HCT116 (cell line): ENCODE results near the gene TEX101. TPM values are rescaled to one million over a fixed set of nuclear protein-coding genes. Genes with fewer than 3 reads are reported as not detected.
"Not testable (repeated sequence)": the region's sequence is repeated elsewhere in the genome, so short reads cannot be mapped to it uniquely, and the experiment has no call there.

Experiments
- ATAC-seq: fragments of 200-7000 bp; cut with Tn5 transposase; 2 replicates; pipeline ENCODE4 v1.9.1; 2020; ENCODE audit warnings: mild to moderate bottlenecking, moderate library complexity
- BruUV-seq: library from RNA; stranded (reverse); fragments of 400-500 nt; replicated peaks from 2 replicates; lab custom pipeline; 2021; lab: Mats Ljungman, UMichigan
- CTCF ChIA-PET: fragments of 300-600 bp; sonication (Branson Sonifier 250); formaldehyde crosslinking; loops from one replicate; lab custom pipeline; 2021; ENCODE audit warnings: antibody characterized with exemption; lab: Charles Lee
- POLR2A ChIA-PET: fragments of 300-600, 350-600 bp; sonication (Branson Sonifier 250); formaldehyde crosslinking; loops from one replicate; lab custom pipeline; 2021; ENCODE audit warnings: antibody characterized with exemption; lab: Charles Lee
- RAD21 ChIA-PET, 2 experiments: fragments of 300-600 bp; sonication (Branson Sonifier 250); formaldehyde crosslinking; loops; one replicate each; lab custom pipeline; 2023; ENCODE audit warnings: low total read pairs in 2 of 2; ENCODE audit not compliant: uncharacterized antibody in 2 of 2, unreplicated experiment in 2 of 2, low non-redundant PET in 1 of 2; lab: Charles Lee
- DNase-seq: peaks from one replicate; pipeline ENCODE4 v3.0.0-alpha.2; 2010; ENCODE audit warnings: low read depth, low spot score
- H2AFZ ChIP-seq: fragments of 200-600 bp; shearing (Covaris generic), sonication (generic); 2 replicates; pipeline ENCODE4 v1.6.1; 2017; ENCODE audit warnings: low read depth, mixed run types, mixed read lengths, antibody characterized with exemption, low read length; ENCODE audit not compliant: poor library complexity, severe bottlenecking
- H3K27ac ChIP-seq: 2 replicates; pipeline ENCODE4 v1.5.1; 2012; ENCODE audit warnings: low read depth, low read length
- H3K27me3 ChIP-seq: fragments of 200-600 bp; sonication (generic); 2 replicates; pipeline ENCODE4 v1.6.1; 2016; ENCODE audit warnings: mixed run types, low read length, mixed read lengths; ENCODE audit not compliant: insufficient read depth
- H3K36me3 ChIP-seq, 2 experiments: fragments of 200-500 bp in 1 of 2; fragments of 200-600 bp in 1 of 2; sonication (Bioruptor generic) in 1 of 2; sonication (generic) in 1 of 2; 2 replicates each; pipeline versions ENCODE4 v1.5.1 to v1.6.1; 2014 to 2016; ENCODE audit warnings: low read length in 2 of 2, inconsistent platforms in 1 of 2, mixed read lengths in 1 of 2, mixed run types in 1 of 2; ENCODE audit not compliant: insufficient read depth in 2 of 2, control insufficient read depth in 1 of 2
- H3K4me1 ChIP-seq, 2 experiments: fragments of 200-600 bp in 1 of 2; sonication (generic) in 1 of 2; 2 replicates each; pipeline versions ENCODE4 v1.5.1 to v1.6.1; 2012 to 2017; ENCODE audit warnings: low read length in 2 of 2, inconsistent platforms in 1 of 2, mild to moderate bottlenecking in 1 of 2, mixed read lengths in 1 of 2, mixed run types in 1 of 2, moderate library complexity in 1 of 2; ENCODE audit not compliant: insufficient read depth in 2 of 2, control insufficient read depth in 1 of 2
- H3K4me2 ChIP-seq: fragments of 200-600 bp; sonication (generic); 2 replicates; pipeline ENCODE4 v1.6.1; 2017; ENCODE audit warnings: mixed run types, low read length, mixed read lengths
- H3K4me3 ChIP-seq, 2 experiments: fragments of 200-600 bp in 1 of 2; sonication (generic) in 1 of 2; replicated peaks in 1 of 2; 2 replicates each; pipeline ENCODE4 v1.5.1; 2011 to 2016; ENCODE audit warnings: low read length in 2 of 2, control low read depth in 1 of 2, low read depth in 1 of 2, mild to moderate bottlenecking in 1 of 2, mixed read lengths in 1 of 2, mixed run types in 1 of 2
- H3K79me2 ChIP-seq: fragments of 200-600 bp; sonication (generic); 2 replicates; pipeline ENCODE4 v1.6.1; 2017; ENCODE audit warnings: mild to moderate bottlenecking, mixed run types, low read length, moderate library complexity, mixed read lengths; ENCODE audit not compliant: insufficient read depth
- H3K9ac ChIP-seq: fragments of 200-600 bp; sonication (generic); 2 replicates; pipeline ENCODE4 v1.6.1; 2016; ENCODE audit warnings: low read length, mixed read lengths
- H3K9me2 ChIP-seq: fragments of 200-600 bp; sonication (generic), shearing (Covaris generic); 2 replicates; pipeline ENCODE4 v1.6.1; 2017; ENCODE audit warnings: mixed run types, mild to moderate bottlenecking, moderate library complexity; ENCODE audit not compliant: insufficient read depth
- H3K9me3 ChIP-seq, 2 experiments: fragments of 200-500 bp in 1 of 2; fragments of 200-600 bp in 1 of 2; sonication (Bioruptor generic) in 1 of 2; sonication (generic) in 1 of 2; 2 replicates each; pipeline ENCODE4 v1.6.1; 2014 to 2017; ENCODE audit warnings: low read length in 2 of 2, mixed read lengths in 2 of 2, inconsistent platforms in 1 of 2, low read depth in 1 of 2, mild to moderate bottlenecking in 1 of 2, mixed run types in 1 of 2, moderate library complexity in 1 of 2; ENCODE audit not compliant: control insufficient read depth in 1 of 2, insufficient read depth in 1 of 2
- H4K20me1 ChIP-seq: fragments of 200-600 bp; sonication (generic), shearing (Covaris generic); 2 replicates; pipeline ENCODE4 v1.6.1; 2017; ENCODE audit warnings: mixed run types, mild to moderate bottlenecking, moderate library complexity; ENCODE audit not compliant: insufficient read depth
- CBX3 ChIP-seq: IDR thresholded peaks from 2 replicates; pipeline ENCODE4 v1.6.1; 2012; ENCODE audit warnings: low read depth
- CEBPB ChIP-seq: IDR thresholded peaks from 2 replicates; pipeline ENCODE4 v1.6.1; 2012; ENCODE audit warnings: low read depth
- CTCF ChIP-seq, 3 experiments: fragments of 200-600 bp in 1 of 3; sonication (generic) in 1 of 3; IDR thresholded peaks in 2 of 3; conservative IDR thresholded peaks in 1 of 3; 2 replicates each; pipeline ENCODE4 v1.5.1; 2012 to 2017; ENCODE audit warnings: low read depth in 2 of 3, low read length in 2 of 3, antibody characterized with exemption in 1 of 3, borderline replicate concordance in 1 of 3, control low read depth in 1 of 3, mild to moderate bottlenecking in 1 of 3, mixed read lengths in 1 of 3, mixed run types in 1 of 3, moderate library complexity in 1 of 3; ENCODE audit not compliant: insufficient read depth in 1 of 3
- JUND ChIP-seq: IDR thresholded peaks from 2 replicates; pipeline ENCODE4 v1.6.1; 2012
- POLR2A ChIP-seq: IDR thresholded peaks from 2 replicates; pipeline ENCODE4 v1.7.0; 2011; ENCODE audit warnings: borderline replicate concordance; ENCODE audit not compliant: insufficient read depth, insufficient read length; ENCODE audit errors: extremely low read depth
- SIN3A ChIP-seq: IDR thresholded peaks from 2 replicates; pipeline ENCODE4 v1.6.1; 2012; ENCODE audit warnings: low read depth
- SP1 ChIP-seq: IDR thresholded peaks from 2 replicates; pipeline ENCODE4 v1.6.1; 2012; ENCODE audit warnings: low read depth
- SRF ChIP-seq: IDR thresholded peaks from 2 replicates; pipeline ENCODE4 v1.6.1; 2012; ENCODE audit warnings: low read depth
- ZBTB33 ChIP-seq: IDR thresholded peaks from 2 replicates; pipeline ENCODE4 v1.6.1; 2011; ENCODE audit warnings: mild to moderate bottlenecking, low read length, moderate library complexity; ENCODE audit not compliant: insufficient replicate concordance; ENCODE audit errors: extremely low read depth
- ZFX ChIP-seq: fragments of 450-650 bp; IDR thresholded peaks from 2 replicates; pipeline ENCODE4 v1.6.1; 2017
- ZNF274 ChIP-seq: fragments of 200-500 bp; sonication (Bioruptor generic); IDR thresholded peaks from 2 replicates; pipeline ENCODE4 v1.6.1; 2014; ENCODE audit warnings: mild to moderate bottlenecking, low read depth, low read length, inconsistent platforms
- intact Hi-C: fragments of 100-400 bp; cut with micrococcal nuclease; formaldehyde crosslinking; loops from 2 replicates; pipeline ENCODE4 v1.10.0; 2022
- total RNA-seq: library from RNA; stranded (reverse); gene quantifications from one replicate; pipeline ENCODE4 v1.2.1, GENCODE V29; 2021; ENCODE audit not compliant: unreplicated experiment

The TEX101 gene
- total RNA-seq, 1 experiment from 2014 or later: not detected

GRCh38 chr19:43435775-43436174 lies 21.1 kb downstream of the TEX101 start:
- CTCF ChIA-PET: interaction anchor here (0.7 kb wide), 1 partner anchor 11 kb away, joined by 3 read pairs; no protein-coding TSS in a partner anchor
- Histone ChIP-seq H3K4me1 (peaks cover 0 to 24% of the 10 kb centered on the region in 2 experiments; a peak in 2 of 4 replicates), H3K9ac (no peak overlapping the region), H3K79me2 (no peaks in the 10 kb centered on the region), H3K9me3 (no peaks in the 10 kb centered on the region; a peak in 1 of 4 replicates), H3K9me2 (no peaks in the 10 kb centered on the region), H3K27ac (no peak overlapping the region), H2AFZ (no peak overlapping the region), H3K4me2 (no peak overlapping the region), H4K20me1 (no peaks in the 10 kb centered on the region), H3K4me3 (no peak overlapping the region), H3K27me3 (no peaks in the 10 kb centered on the region), H3K36me3 (no peaks in the 10 kb centered on the region)
- intact Hi-C loops: loop anchor here (10.0 kb wide), 1 partner anchor 509 kb away; no protein-coding TSS in a partner anchor
- POLR2A ChIA-PET: no interaction called here
- ATAC-seq (no peak), DNase-seq (no peak)
- BruUV-seq: no TSS peak
- RAD21 ChIA-PET: no interaction called here
- TF ChIP-seq CBX3: no peak
- no peak for TF ChIP-seq SP1
- TF ChIP-seq CEBPB: no peak
- no peak for TF ChIP-seq SRF
- TF ChIP-seq ZBTB33: no peak
- TF ChIP-seq JUND: no peak
- TF ChIP-seq ZNF274: no peak
- no peak for TF ChIP-seq CTCF (IDR thresholded peaks at IDR 0.05 in 2 of 3, conservative IDR thresholded peaks at IDR 0.05 in 1 of 3; ENCODE audit: borderline replicate concordance in 1 of 3, insufficient read depth in 1 of 3, low read depth in 2 of 3, low read length in 2 of 3)
- TF ChIP-seq ZFX: no peak
- no peak for TF ChIP-seq SIN3A
- no peak for TF ChIP-seq POLR2A

- CTCF ChIA-PET: interaction anchor here (1.4 kb wide), 1 partner anchor 118 kb away, joined by 3 read pairs; no protein-coding TSS in a partner anchor
- H3K27ac ChIP-seq, POLR2A ChIA-PET: not testable (repeated sequence)
Measured at GRCh38 chr19:43437284-43437683, 22.6 kb downstream of the TEX101 start.

More at GRCh38 chr19:43437284-43437683, 22.6 kb downstream of the TEX101 start:
- RAD21 ChIA-PET, H3K4me3 ChIP-seq, H3K4me2 ChIP-seq, H3K79me2 ChIP-seq, BruUV-seq, ATAC-seq, H4K20me1 ChIP-seq, H3K36me3 ChIP-seq, H2AFZ ChIP-seq, H3K9ac ChIP-seq, H3K9me3 ChIP-seq, DNase-seq, H3K27me3 ChIP-seq, H3K9me2 ChIP-seq: not testable (repeated sequence)
- intact Hi-C loops: loop anchor here (10.0 kb wide), 1 partner anchor 508 kb away; no protein-coding TSS in a partner anchor
- peaks cover 0 to 22% of the 10 kb centered on the region in 2 experiments; a peak in 2 of 4 replicates for H3K4me1 ChIP-seq
